Glomerular endothelial cell (primary cell): ENCODE measurements around the gene DNAJA2. TPM values are rescaled to one million over a fixed set of nuclear protein-coding genes. Genes with fewer than 3 reads are reported as not detected.

ENCODE experiments used
- DNase-seq: peaks from one replicate; pipeline ENCODE4 v3.0.0-alpha.2; 2011; ENCODE audit warnings: low read depth, low spot score; ENCODE audit errors: extremely low read depth
- total RNA-seq: library from RNA; depleted of rRNA; stranded (reverse); fragments of >200 nt; gene quantifications from 2 replicates; pipeline ENCODE4 v1.2.3, GENCODE V29; 2015

DNAJA2 gene
- total RNA-seq, 1 donor from 2014 or later: 47.0 TPM

- no peak for DNase-seq
Measured at GRCh38 chr16:46906360-46907060, 67.0 kb downstream of the DNAJA2 start.

Other genes with a start within 250 kb of the DNAJA2 start
- 0.06 TPM in 1 of 2 replicates, not detected in the other for gene MYLK3, start 225.3 kb downstream of the DNAJA2 start, total RNA-seq
- gene C16orf87, start 142.5 kb downstream of the DNAJA2 start, total RNA-seq: 6.8 and 7.7 TPM in 2 replicates
- gene GPT2, start 89.3 kb downstream of the DNAJA2 start, total RNA-seq: 8.3 and 11.0 TPM in 2 replicates
- 32.3 and 42.6 TPM in 2 replicates for gene NETO2, start 170.3 kb upstream of the DNAJA2 start, total RNA-seq